Pancreas (tissue), 10 donors: Measurements from ENCODE around the gene FAM228B. TPM values are rescaled to one million over a fixed set of nuclear protein-coding genes. Genes with fewer than 3 reads are reported as not detected.

Source experiments
- ATAC-seq, 4 donors: fragments of 200-7000 bp; cut with Tn5 transposase; one replicate each; pipeline versions ENCODE4 v1.8.0 to v1.9.1; 2020; ENCODE audit warnings: mild to moderate bottlenecking in 4 of 4, moderate library complexity in 4 of 4
- DNase-seq, 6 donors: peaks; one replicate each; pipeline ENCODE4 v3.0.0-alpha.2; 2020
- FAIRE-seq: peaks from 2 replicates; lab custom pipeline; 2012; peaks lifted over from hg19 to GRCh38; lab: Jason Lieb, UNC
- H3K27ac ChIP-seq, 4 donors: fragments of 200-600 bp; sonication (generic); 1 replicate in 3 of 4; 2 replicates in 1 of 4; pipeline versions ENCODE4 v1.5.0 to v1.8.0; 2020
- H3K27me3 ChIP-seq, 4 donors: fragments of 200-600 bp; one replicate each; pipeline ENCODE4 v1.8.0; 2021
- H3K36me3 ChIP-seq, 3 donors: fragments of 200-600 bp; sonication (generic) in 1 of 3; one replicate each; pipeline versions ENCODE4 v1.5.0 to v1.8.0; 2020 to 2021
- H3K4me1 ChIP-seq, 3 donors: fragments of 200-600 bp; one replicate each; pipeline ENCODE4 v1.8.0; 2021
- H3K4me3 ChIP-seq, 4 donors: fragments of 200-600 bp; sonication (generic) in 2 of 4; one replicate each; pipeline versions ENCODE4 v1.5.0 to v1.8.0; 2020 to 2021
- H3K9me3 ChIP-seq, 4 donors: fragments of 200-600 bp; one replicate each; pipeline ENCODE4 v1.8.0; 2021
- CTCF ChIP-seq, 4 donors: fragments of 200-600 bp; sonication (generic) in 3 of 4; IDR thresholded peaks; one replicate each; pipeline versions ENCODE4 v1.5.0 to v1.8.0; 2021; ENCODE audit warnings: antibody characterized with exemption in 4 of 4
- WGBS, 2 donors: extraction: QIAGEN DNeasy Blood & Tissue Kit; methylation state at CpG; one replicate each; pipeline ENCODE4 v1.1.7; 2013; 5-methylcytosine and 5-hydroxymethylcytosine counted together
- intact Hi-C, 3 donors: fragments of 100-400 bp; cut with DNase I; formaldehyde crosslinking; loops; one replicate each; pipeline versions ENCODE4 v1.11.1 to v1.14.2; 2022
- polyA plus RNA-seq, 2 donors: library from polyadenylated mRNA; stranded (reverse); fragments of 200-250 nt; gene quantifications; one replicate each; pipeline ENCODE4 v1.2.3, GENCODE V29; 2013
- total RNA-seq, 6 donors: library from RNA; stranded (reverse); fragmentation: NEBNext Ultra II Directional in 4 of 6; extraction: Animal tissue kit (Norgen Biotek cat#: 25700) in 4 of 6; gene quantifications; one replicate each; pipeline versions ENCODE4 v1.2.1 to v1.2.4, GENCODE V29; 2021 to 2023
- donor health status: healthy with polysubstance abuse.
- donor health status: DM: no; HTN: no; CAD: no; lungs with moderate emphysema.
- donor health status: DM: no; HTN: no; CAD: no.
- donor health status: control.
- donor health status: control.
- donor health status: Bipolar disorder and iron deficiency.
- donor health status: DM: yes; HTN: yes; CAD: no.
- donor health status: DM: no; HTN: no; CAD: no.
- donor health status: DM: no; HTN: no; CAD: no.
- donor health status: DM: yes; HTN: yes; CAD: no.

Gene FAM228B
- total and polyA plus RNA-seq, 8 donors: 5.8 to 31.4 (median 9.0) TPM

- Histone ChIP-seq H3K27me3 (no peaks in the 10 kb centered on the region), H3K4me1 (no peaks in the 10 kb centered on the region), H3K36me3 (no peaks in the 10 kb centered on the region), H3K27ac (no peak overlapping the region), H3K9me3 (no peaks in the 10 kb centered on the region), H3K4me3 (no peak overlapping the region)
- no peak for DNase-seq
- no peak for ATAC-seq
- no peak for FAIRE-seq
- no peak for TF ChIP-seq CTCF (IDR thresholded peaks at IDR 0.05)
- intact Hi-C loops: no loop called here
- WGBS, 2 donors: 88 to 90% methylated on average over 7 of the region's 7 CpGs
Observed at GRCh38 chr2:24182507-24182906, 59.2 kb downstream of the FAM228B start.

GRCh38 chr2:24183366-24184069 is 60.2 kb downstream of the FAM228B start:
- DNase-seq: no peak
- no peak for ATAC-seq
- intact Hi-C loops: no loop called here
- H3K4me1 ChIP-seq: no peaks in the 10 kb centered on the region
- H3K27me3 ChIP-seq: no peaks in the 10 kb centered on the region
- no peak for FAIRE-seq
- TF ChIP-seq CTCF (IDR thresholded peaks at IDR 0.05): no peak
- H3K36me3 ChIP-seq: no peaks in the 10 kb centered on the region
- no peak overlapping the region for H3K27ac ChIP-seq
- no peak overlapping the region for H3K4me3 ChIP-seq
- H3K9me3 ChIP-seq: no peaks in the 10 kb centered on the region
- WGBS, 2 donors: 69 to 71% methylated on average over 6 of the region's 6 CpGs

GRCh38 chr2:24189551-24189950 is 66.3 kb downstream of the FAM228B start:
- Histone ChIP-seq H3K36me3 (no peaks in the 10 kb centered on the region), H3K9me3 (no peaks in the 10 kb centered on the region), H3K27ac (no peak overlapping the region), H3K4me1 (no peaks in the 10 kb centered on the region), H3K4me3 (no peak overlapping the region), H3K27me3 (no peaks in the 10 kb centered on the region)
- WGBS, 2 donors: 72 to 76% methylated on average over 10 of the region's 10 CpGs
- ATAC-seq (no peak), DNase-seq (no peak), FAIRE-seq (no peak)
- intact Hi-C loops: no loop called here
- no peak for TF ChIP-seq CTCF (IDR thresholded peaks at IDR 0.05)

GRCh38 chr2:24190503-24190902 is 67.2 kb downstream of the FAM228B start:
- Histone ChIP-seq H3K27ac (no peak overlapping the region), H3K36me3 (no peaks in the 10 kb centered on the region), H3K4me3 (no peak overlapping the region), H3K9me3 (no peaks in the 10 kb centered on the region), H3K27me3 (no peaks in the 10 kb centered on the region), H3K4me1 (no peaks in the 10 kb centered on the region)
- no peak for FAIRE-seq
- TF ChIP-seq CTCF (IDR thresholded peaks at IDR 0.05): no peak
- no peak for ATAC-seq
- WGBS, 2 donors: 75 to 82% methylated on average over 9 of the region's 9 CpGs
- intact Hi-C loops: no loop called here
- DNase-seq: no peak

GRCh38 chr2:24191156-24191555 is 67.9 kb downstream of the FAM228B start:
- H3K36me3 ChIP-seq: no peaks in the 10 kb centered on the region
- TF ChIP-seq CTCF (IDR thresholded peaks at IDR 0.05): no peak
- H3K27ac ChIP-seq: no peak overlapping the region
- H3K9me3 ChIP-seq: no peaks in the 10 kb centered on the region
- intact Hi-C loops: no loop called here
- WGBS, 2 donors: 81 to 85% methylated on average over 9 of the region's 9 CpGs
- no peaks in the 10 kb centered on the region for H3K27me3 ChIP-seq
- no peak for DNase-seq
- ATAC-seq: no peak
- H3K4me3 ChIP-seq: no peak overlapping the region
- H3K4me1 ChIP-seq: no peaks in the 10 kb centered on the region
- no peak for FAIRE-seq
